Endothelial cell of umbilical vein (primary cell): ENCODE data around the gene SDSL. TPM values are rescaled to one million over a fixed set of nuclear protein-coding genes. Genes with fewer than 3 reads are reported as not detected.

Source experiments
- BruUV-seq: library from RNA; stranded (reverse); fragments of 400-500 nt; replicated peaks from 2 replicates; lab custom pipeline; 2021; lab: Mats Ljungman, UMichigan
- CTCF ChIA-PET: fragments of 300-600, 350-600 bp; sonication (Branson Sonifier 250); formaldehyde crosslinking; loops from one replicate; lab custom pipeline; 2021; ENCODE audit warnings: antibody characterized with exemption, inconsistent platforms; lab: Charles Lee
- POLR2A ChIA-PET: fragments of 300-600, 350-600 bp; sonication (Branson Sonifier 250); formaldehyde crosslinking; loops from one replicate; lab custom pipeline; 2021; ENCODE audit warnings: antibody characterized with exemption, inconsistent platforms; lab: Charles Lee
- DNase-seq: peaks from one replicate; pipeline ENCODE4 v3.0.0-alpha.2; 2011; ENCODE audit warnings: low read depth, low spot score
- FAIRE-seq: peaks from 2 replicates; lab custom pipeline; 2011; peaks lifted over from hg19 to GRCh38; lab: Jason Lieb, UNC
- H2AFZ ChIP-seq: 2 replicates; pipeline ENCODE4 v1.6.0; 2012; ENCODE audit warnings: low read depth, low read length, control low read depth, inconsistent platforms
- H3K27ac ChIP-seq: 2 replicates; pipeline ENCODE4 v1.5.1; 2011; ENCODE audit warnings: low read depth, mild to moderate bottlenecking, control low read depth, low read length, moderate library complexity; ENCODE audit not compliant: insufficient read depth
- H3K27me3 ChIP-seq, 2 experiments: 2 replicates each; pipeline versions ENCODE4 v1.6.0 to v1.6.1; 2011; ENCODE audit warnings: low read length in 2 of 2, mixed read lengths in 1 of 2; ENCODE audit not compliant: control insufficient read depth in 2 of 2, insufficient read depth in 2 of 2
- H3K36me3 ChIP-seq, 2 experiments: 2 replicates in 1 of 2; 3 replicates in 1 of 2; pipeline ENCODE4 v1.5.1; 2011; ENCODE audit warnings: low read length in 2 of 2, mild to moderate bottlenecking in 1 of 2, moderate library complexity in 1 of 2; ENCODE audit not compliant: control insufficient read depth in 2 of 2, insufficient read depth in 2 of 2; ENCODE audit errors: extremely low read depth in 1 of 2
- H3K4me1 ChIP-seq: 3 replicates; pipeline ENCODE4 v1.5.1; 2011; ENCODE audit warnings: mild to moderate bottlenecking, low read length; ENCODE audit not compliant: control insufficient read depth, insufficient read depth; ENCODE audit errors: extremely low read depth
- H3K4me2 ChIP-seq: 2 replicates; pipeline ENCODE4 v1.6.1; 2011; ENCODE audit warnings: low read length, control low read depth, mixed read lengths; ENCODE audit not compliant: insufficient read depth
- H3K4me3 ChIP-seq, 3 experiments: fragments of 200-600 bp in 1 of 3; sonication (generic), shearing (Covaris generic) in 1 of 3; replicated peaks in 1 of 3; 2 replicates each; pipeline ENCODE4 v1.5.1; 2011 to 2016; ENCODE audit warnings: control low read depth in 3 of 3, low read length in 3 of 3, mild to moderate bottlenecking in 2 of 3, inconsistent platforms in 1 of 3, low read depth in 1 of 3, moderate library complexity in 1 of 3; ENCODE audit not compliant: insufficient read depth in 1 of 3
- H3K79me2 ChIP-seq: 2 replicates; pipeline ENCODE4 v1.6.0; 2012; ENCODE audit warnings: low read length, inconsistent platforms; ENCODE audit not compliant: control insufficient read depth, insufficient read depth
- H3K9ac ChIP-seq: replicated peaks from 2 replicates; pipeline ENCODE3; 2011; ENCODE audit warnings: low read length, control low read depth; ENCODE audit not compliant: insufficient read depth; ENCODE audit errors: extremely low read depth
- H3K9me1 ChIP-seq: replicated peaks from 3 replicates; pipeline ENCODE4 v1.6.0; 2011; ENCODE audit warnings: mild to moderate bottlenecking, low read length; ENCODE audit not compliant: control insufficient read depth, insufficient read depth; ENCODE audit errors: extremely low read depth
- H3K9me3 ChIP-seq: replicated peaks from 2 replicates; pipeline ENCODE4 v1.5.1; 2012; ENCODE audit warnings: low read length, inconsistent platforms; ENCODE audit not compliant: control insufficient read depth, insufficient read depth
- H4K20me1 ChIP-seq: replicated peaks from 2 replicates; pipeline ENCODE3; 2011; ENCODE audit warnings: mild to moderate bottlenecking, low read length; ENCODE audit not compliant: control insufficient read depth, insufficient read depth; ENCODE audit errors: extremely low read depth
- EZH2 ChIP-seq: IDR thresholded peaks from 2 replicates; pipeline ENCODE4 v1.6.1; 2012; ENCODE audit warnings: borderline replicate concordance, low read depth, mild to moderate bottlenecking, moderate library complexity, low read length, inconsistent platforms; ENCODE audit not compliant: severe bottlenecking
- FOS ChIP-seq: IDR thresholded peaks from 2 replicates; pipeline ENCODE4 v1.6.1; 2011; ENCODE audit warnings: mild to moderate bottlenecking, low read length, moderate library complexity, borderline replicate concordance; ENCODE audit not compliant: insufficient read depth
- GATA2 ChIP-seq: IDR thresholded peaks from 2 replicates; pipeline ENCODE4 v1.7.0; 2011; ENCODE audit warnings: low read depth, mild to moderate bottlenecking, moderate library complexity, mixed read lengths, low read length; ENCODE audit not compliant: insufficient read length, insufficient read depth
- JUN ChIP-seq: IDR thresholded peaks from 2 replicates; pipeline ENCODE4 v1.6.1; 2011; ENCODE audit warnings: borderline replicate concordance, low read depth; ENCODE audit not compliant: insufficient read length, insufficient read depth
- MAX ChIP-seq: IDR thresholded peaks from 2 replicates; pipeline ENCODE4 v1.6.1; 2011; ENCODE audit not compliant: insufficient read depth, insufficient read length
- POLR2A ChIP-seq: IDR thresholded peaks from 2 replicates; pipeline ENCODE4 v1.6.1; 2012; ENCODE audit warnings: low read depth, mild to moderate bottlenecking, control low read depth, low read length
- dilution Hi-C: fragments of 300-500 bp; cut with MboI; formaldehyde crosslinking; loops from one replicate; pipeline ENCODE4 v1.15.0; 2019; ENCODE audit warnings: low sequenced_read_pairs; ENCODE audit not compliant: extremely low pct_ligation_motif_present
- intact Hi-C: fragments of 100-400 bp; cut with micrococcal nuclease; formaldehyde crosslinking; loops from one replicate; pipeline ENCODE4 v1.10.0; 2022
- polyA plus RNA-seq, 4 experiments: library from polyadenylated mRNA; depleted of rRNA in 3 of 4; stranded (reverse) in 3 of 4; unstranded in 1 of 4; fragments of >200 nt; gene quantifications; 2 replicates each; pipeline versions ENCODE4 v1.2.1 to v1.2.3, GENCODE V29; 2011 to 2012; ENCODE audit warnings: missing spikeins in 1 of 4
- total RNA-seq: library from RNA; stranded (reverse); gene quantifications from 2 replicates; pipeline ENCODE4 v1.2.3, GENCODE V29; 2021

Gene SDSL
- total and polyA plus RNA-seq, 2 donors (not counting 3 experiments of a cell fraction or from before 2014, with no cell fraction given), result 5.7 to 16.9 TPM

DNA sequence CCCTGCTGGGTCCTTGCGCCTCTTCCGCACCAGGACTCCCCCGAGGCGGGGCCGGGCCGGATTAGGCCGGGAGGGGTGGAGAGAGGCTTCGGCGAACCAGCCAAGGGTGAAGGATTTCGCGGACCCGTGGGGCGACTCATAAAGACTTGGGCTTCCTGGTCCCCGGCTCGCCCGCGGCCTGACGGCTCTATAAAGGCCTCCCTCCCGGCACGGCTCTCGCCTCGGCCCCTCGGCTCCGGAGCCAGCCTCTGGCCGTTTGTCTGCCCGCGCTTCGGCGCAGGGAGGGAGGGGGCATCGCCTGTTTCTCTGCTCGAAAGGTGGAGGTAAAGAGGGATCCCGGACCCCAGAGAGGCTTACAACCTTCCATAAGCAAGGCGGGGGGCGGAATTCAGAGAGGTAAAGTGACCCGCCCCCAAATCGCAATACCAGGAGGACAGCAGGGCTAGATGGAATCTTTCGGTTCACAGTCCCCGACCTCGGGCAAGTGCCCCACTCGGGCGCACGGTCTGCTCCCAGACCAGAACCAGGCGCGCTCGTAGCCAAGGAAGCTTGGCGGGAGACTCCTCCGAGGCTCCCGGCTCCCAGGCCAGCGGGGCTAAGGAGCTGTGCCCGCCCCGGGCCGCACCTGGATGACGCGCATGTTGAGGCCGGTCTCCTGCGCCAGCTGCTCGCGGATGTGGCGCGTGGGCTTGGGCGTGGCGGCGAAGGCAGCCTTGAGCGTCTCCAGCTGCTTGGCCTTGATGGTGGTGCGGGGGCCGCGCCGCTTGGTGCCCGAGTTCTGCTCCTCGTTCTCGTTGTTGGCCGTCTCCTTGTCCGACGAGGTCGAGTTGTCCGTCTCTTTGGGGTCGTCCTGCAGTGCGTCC is 45.6 kb downstream of the SDSL start:
- Histone ChIP-seq H4K20me1 (no peaks in the 10 kb centered on the region), H3K4me1 (no peaks in the 10 kb centered on the region), H3K27ac (no peak overlapping the region), H3K36me3 (no peaks in the 10 kb centered on the region), H3K4me2 (no peak overlapping the region), H3K9me1 (no peaks in the 10 kb centered on the region), H3K79me2 (no peaks in the 10 kb centered on the region), H3K4me3 (no peak overlapping the region), H2AFZ (no peak overlapping the region), H3K9ac (no peak overlapping the region), H3K27me3 (peaks cover 83 to 98% of the 10 kb centered on the region in 2 experiments), H3K9me3 (no peaks in the 10 kb centered on the region)
- no peak for DNase-seq
- intact Hi-C loops, result no loop called here
- BruUV-seq, result no TSS peak
- TF ChIP-seq FOS, result no peak
- peak; percentile 96 for TF ChIP-seq EZH2
- ChIA-PET CTCF (interaction anchor here (2.2 kb wide), 1 partner anchor 445 kb away, joined by 4 read pairs; no protein-coding TSS in a partner anchor), POLR2A (no interaction called here)
- no peak for FAIRE-seq
- dilution Hi-C loops, result no loop called here

- Histone ChIP-seq H3K9me1 (no peaks in the 10 kb centered on the region), H3K4me1 (no peaks in the 10 kb centered on the region), H4K20me1 (no peaks in the 10 kb centered on the region), H2AFZ (no peak overlapping the region), H3K9me3 (no peaks in the 10 kb centered on the region), H3K27me3 (peaks cover 89 to 98% of the 10 kb centered on the region in 2 experiments), H3K27ac (no peak overlapping the region), H3K79me2 (no peaks in the 10 kb centered on the region), H3K36me3 (no peaks in the 10 kb centered on the region), H3K9ac (no peak overlapping the region), H3K4me2 (no peak overlapping the region), H3K4me3 (no peak overlapping the region)
- TF ChIP-seq GATA2 (no peak), MAX (no peak), FOS (no peak), EZH2 (peak; percentile 37), POLR2A (no peak), JUN (no peak)
- dilution Hi-C loops (no loop called here), intact Hi-C loops (no loop called here)
- BruUV-seq, result no TSS peak
- ChIA-PET POLR2A (no interaction called here), CTCF (interaction anchor here (0.6 to 2.2 kb wide), 2 partner anchors 440 to 444 kb away, joined by 4 to 8 read pairs; no protein-coding TSS in a partner anchor)
- FAIRE-seq, result no peak
- DNase-seq, result no peak
Measured at GRCh38 chr12:113468365-113469223, 46.4 kb downstream of the SDSL start.
